UCSD-AML1 (cell line): ENCODE results near the gene LRRC8A.
"Not testable (repeated sequence)": the region's sequence is repeated elsewhere in the genome, so short reads cannot be mapped to it uniquely, and the experiment has no call there.

ENCODE experiments used
- DNase-seq: peaks from one replicate; lab custom pipeline; 2025; ENCODE audit not compliant: unreplicated experiment; lab: John Stamatoyannopoulos, UW

The LRRC8A gene

GRCh38 chr9:128881884-128882676 is at the start of gene LRRC8A, which contains the start of gene KYAT1:
Gene LRRC8A (plus strand): TSS chr9:128882133. CDS start chr9:128907165, 25,032 bp downstream.
Gene KYAT1 (minus strand): TSS chr9:128881950. CDS start chr9:128845405, 36,545 bp downstream.
- DNase-seq: peak; percentile 98

- no peak for DNase-seq
Measured at GRCh38 chr9:128833696-128834095, 48.2 kb upstream of the LRRC8A start.

GRCh38 chr9:128835246-128836210 is 46.4 kb upstream of the LRRC8A start:
- no peak for DNase-seq

- DNase-seq: no peak
Measured at GRCh38 chr9:128836509-128837145, 45.3 kb upstream of the LRRC8A start.

GRCh38 chr9:128838338-128838737 is 43.6 kb upstream of the LRRC8A start:
- DNase-seq: no peak

- no peak for DNase-seq
Measured at GRCh38 chr9:128840524-128840923, 41.4 kb upstream of the LRRC8A start.

GRCh38 chr9:128841694-128842492 is 40.0 kb upstream of the LRRC8A start:
- DNase-seq: no peak

- DNase-seq: not testable (repeated sequence)
Measured at GRCh38 chr9:128843171-128843570, 38.8 kb upstream of the LRRC8A start.

- DNase-seq: no peak
Measured at GRCh38 chr9:128845186-128845931, 36.6 kb upstream of the LRRC8A start.

GRCh38 chr9:128846680-128847030 is 35.3 kb upstream of the LRRC8A start:
- no peak for DNase-seq

GRCh38 chr9:128847803-128848202 is 34.1 kb upstream of the LRRC8A start:
- no peak for DNase-seq

GRCh38 chr9:128851024-128851423 is 30.9 kb upstream of the LRRC8A start:
- DNase-seq: not testable (repeated sequence)

GRCh38 chr9:128851779-128852600 is 29.9 kb upstream of the LRRC8A start:
- DNase-seq: not testable (repeated sequence)

- not testable (repeated sequence) for DNase-seq
Measured at GRCh38 chr9:128852646-128853045, 29.3 kb upstream of the LRRC8A start.

- DNase-seq: not testable (repeated sequence)
Measured at GRCh38 chr9:128854454-128854853, 27.5 kb upstream of the LRRC8A start.

GRCh38 chr9:128858476-128858875 is 23.5 kb upstream of the LRRC8A start:
- not testable (repeated sequence) for DNase-seq

GRCh38 chr9:128860937-128861336 is 21.0 kb upstream of the LRRC8A start:
- no peak for DNase-seq

- no peak for DNase-seq
Measured at GRCh38 chr9:128861501-128861900, 20.4 kb upstream of the LRRC8A start.

GRCh38 chr9:128862401-128862851 is 19.5 kb upstream of the LRRC8A start:
- DNase-seq: no peak
